ENCODE measurements around the gene CTSH.
"Not testable (repeated sequence)": the region's sequence is repeated elsewhere in the genome, so short reads cannot be mapped to it uniquely, and the experiment has no call there.

The CTSH gene

DNA sequence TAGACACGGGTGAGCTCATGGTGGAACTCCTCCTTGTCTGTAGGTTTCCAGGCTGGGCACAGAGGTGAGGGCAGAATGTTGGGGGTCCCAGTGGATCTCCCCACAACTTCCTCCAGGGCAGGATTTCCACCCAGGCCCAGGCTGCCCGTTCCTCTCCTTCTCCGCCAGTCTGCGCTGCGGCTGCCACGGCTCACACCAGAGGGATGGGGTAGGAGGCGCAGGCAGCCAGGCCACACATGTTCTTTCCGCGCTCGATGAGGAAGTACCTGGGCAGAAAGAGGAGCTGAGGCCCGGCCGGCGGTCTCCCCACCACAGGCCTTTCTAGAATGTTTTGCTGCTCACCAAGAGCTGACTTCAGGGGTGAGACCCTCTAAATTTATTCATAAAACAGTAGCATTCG lies 22.9 kb downstream of the CTSH start:
- no peak for DNase-seq

DNA sequence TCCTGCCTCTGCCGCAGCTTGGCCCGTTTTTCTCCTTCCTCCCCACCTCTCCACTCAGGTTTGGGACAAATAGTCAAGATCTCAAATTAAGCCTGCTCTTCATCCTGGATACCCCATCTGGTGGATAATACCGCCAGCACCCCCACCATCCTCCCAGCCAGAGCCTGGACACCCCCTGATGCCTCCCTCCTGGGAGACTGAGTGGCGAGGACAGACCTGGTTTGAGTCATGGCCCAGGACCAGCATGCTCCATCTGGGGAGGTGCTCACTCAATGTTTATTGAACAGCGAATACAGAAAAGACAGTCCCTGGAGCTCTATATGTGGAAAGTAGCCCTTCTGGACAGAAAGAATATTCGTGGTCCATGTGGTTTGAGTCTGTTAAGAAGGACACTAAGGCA lies 23.3 kb downstream of the CTSH start:
- no peak for DNase-seq

DNA sequence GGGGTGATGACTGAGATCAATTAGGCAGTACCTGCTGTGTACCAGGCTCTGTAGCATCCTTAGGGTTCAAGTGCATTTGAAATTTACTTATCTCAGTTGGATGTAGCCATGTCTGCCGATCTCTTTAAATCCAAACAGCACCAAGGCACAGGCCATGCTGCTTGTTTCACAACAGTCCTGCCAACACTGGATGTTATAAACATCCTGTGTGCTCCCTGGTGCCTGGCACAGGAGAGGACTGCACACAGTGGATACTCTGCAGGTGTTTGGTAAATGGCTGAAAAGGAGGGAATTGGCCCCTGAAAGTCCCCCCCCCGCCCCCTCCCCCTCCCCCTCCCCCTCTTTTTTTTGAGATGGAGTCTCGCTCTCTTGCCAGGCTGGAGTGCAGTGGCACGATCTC lies 27.0 kb downstream of the CTSH start:
- DNase-seq = no peak

DNA sequence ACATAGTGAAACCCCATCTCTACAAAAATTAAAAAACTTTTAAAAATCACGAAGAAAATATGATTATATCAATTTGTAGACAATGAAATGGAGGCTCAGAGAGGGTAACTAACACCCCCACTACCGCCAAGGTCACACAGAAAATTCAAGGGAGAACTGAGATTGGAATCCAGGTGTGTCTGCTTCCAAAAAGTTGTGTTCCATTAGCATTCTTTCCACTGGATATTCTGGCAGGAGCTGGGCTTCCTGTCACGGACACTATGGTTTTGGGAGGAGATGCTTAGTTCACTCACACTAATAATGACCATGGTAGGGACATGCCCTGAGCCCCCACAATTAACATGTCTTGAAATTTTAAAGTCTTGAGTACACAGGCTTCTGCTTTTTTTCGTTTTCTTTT lies 28.8 kb downstream of the CTSH start:
- DNase-seq = no peak

DNA sequence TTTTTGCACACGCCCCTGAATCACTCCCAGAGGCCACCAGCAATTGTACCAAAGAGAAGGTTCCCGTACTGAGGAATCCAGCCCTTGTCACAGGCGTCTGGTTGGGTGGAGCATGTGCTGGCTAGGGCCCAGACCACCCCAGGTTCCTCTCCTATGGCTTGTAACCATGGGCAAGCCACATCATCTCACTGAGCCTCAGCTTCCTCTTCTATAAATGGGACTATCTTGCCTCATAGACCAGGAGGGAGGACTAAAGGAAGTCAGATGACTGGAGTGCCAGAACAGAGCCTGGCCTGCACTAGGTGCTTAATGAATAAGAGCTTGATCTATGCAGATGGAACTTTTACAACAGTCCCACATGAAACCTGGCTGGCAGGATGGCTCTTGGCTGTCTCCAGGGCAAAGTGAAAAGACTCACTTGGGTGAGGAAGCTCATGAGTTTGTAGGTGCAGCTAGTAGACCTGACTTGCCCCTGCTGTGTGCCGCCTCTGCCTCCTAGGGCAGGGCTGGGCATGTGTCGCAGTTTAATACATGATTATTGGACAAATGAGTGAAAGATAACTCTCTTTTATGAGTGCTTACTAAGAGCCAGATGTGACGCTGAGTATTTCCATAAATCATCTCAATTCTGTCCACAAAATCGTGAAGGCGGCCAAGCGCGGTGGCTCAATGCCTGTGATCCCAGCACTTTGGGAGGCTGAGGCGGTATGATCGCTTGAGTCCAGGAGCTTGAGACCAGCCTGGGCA lies 29.3 kb downstream of the CTSH start:
- peak; percentile 97 to 98 for DNase-seq

DNA sequence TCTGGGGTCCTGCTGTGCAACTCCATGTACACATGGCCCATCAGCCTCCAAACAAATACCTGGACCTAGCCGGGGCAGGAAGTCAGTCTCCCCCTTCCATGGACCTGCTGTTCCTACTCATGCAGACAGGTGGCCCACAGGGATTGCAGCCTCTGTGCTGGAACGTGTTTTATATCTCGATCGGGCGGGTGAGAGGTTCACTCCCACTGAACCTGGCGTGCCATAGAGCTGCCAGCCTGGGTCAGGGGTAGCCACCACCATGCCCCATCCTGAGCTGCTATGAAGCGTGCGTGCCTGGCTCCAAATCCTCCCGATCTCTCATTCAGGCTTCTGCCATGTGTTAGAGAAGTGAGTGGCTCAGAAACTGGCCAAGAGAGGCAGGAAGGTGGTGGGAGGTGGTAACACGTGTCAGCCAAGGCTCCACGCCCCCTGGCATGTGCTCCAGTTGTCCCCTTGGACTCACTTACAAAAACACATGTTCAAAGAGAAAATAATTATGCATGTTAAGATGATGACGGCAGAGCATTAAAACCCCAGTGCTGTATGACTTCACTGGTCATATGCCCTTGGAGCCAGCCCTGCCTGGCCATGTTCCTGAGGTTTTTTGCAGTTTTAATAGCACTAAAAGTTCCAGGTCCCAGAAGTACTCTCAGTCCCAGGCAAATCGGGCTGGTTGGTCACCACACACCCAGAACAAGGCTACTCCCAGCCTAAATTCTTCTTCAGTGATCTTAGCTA lies 30.6 kb downstream of the CTSH start:
- peak in 1 of 2 experiments; percentile 6 for DNase-seq

DNA sequence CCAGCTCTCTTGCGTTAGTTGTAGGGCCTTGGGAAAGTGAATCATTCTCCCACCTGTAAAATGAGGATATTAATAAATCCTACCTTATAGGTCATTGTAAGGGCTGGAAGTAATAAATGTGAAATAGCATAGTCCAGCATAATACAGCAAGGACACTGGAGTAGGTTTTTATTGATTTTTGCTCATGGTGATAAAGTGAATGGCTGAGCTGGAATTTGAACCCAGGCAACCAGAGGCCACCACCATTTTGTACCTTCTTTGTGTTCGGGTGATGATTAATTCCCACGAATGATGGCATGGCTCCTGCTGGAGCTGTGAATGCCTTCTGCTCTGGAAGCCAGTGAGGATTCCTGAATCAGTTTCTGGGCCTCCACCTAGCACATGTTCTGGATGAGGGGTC lies 31.8 kb downstream of the CTSH start:
- DNase-seq = no peak

DNA sequence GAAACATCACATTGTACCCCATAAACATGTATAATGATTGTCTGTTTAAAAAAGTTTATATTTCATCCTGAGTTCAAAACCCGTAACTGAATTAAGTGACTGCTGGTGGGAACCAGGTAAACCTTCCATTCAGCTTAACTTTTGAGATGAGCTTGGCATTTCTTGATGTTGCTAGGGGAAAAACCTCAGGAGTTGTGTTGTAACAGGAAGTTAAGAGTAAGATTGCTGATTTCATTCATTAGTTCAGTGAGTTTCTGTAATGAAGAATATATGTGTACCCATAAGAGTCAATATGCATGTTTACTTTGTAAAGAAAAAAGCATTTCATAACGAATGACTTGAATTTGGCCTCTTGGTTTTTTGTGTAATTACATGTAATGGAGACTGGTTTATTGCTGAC lies 32.5 kb downstream of the CTSH start:
- no peak for DNase-seq

DNA sequence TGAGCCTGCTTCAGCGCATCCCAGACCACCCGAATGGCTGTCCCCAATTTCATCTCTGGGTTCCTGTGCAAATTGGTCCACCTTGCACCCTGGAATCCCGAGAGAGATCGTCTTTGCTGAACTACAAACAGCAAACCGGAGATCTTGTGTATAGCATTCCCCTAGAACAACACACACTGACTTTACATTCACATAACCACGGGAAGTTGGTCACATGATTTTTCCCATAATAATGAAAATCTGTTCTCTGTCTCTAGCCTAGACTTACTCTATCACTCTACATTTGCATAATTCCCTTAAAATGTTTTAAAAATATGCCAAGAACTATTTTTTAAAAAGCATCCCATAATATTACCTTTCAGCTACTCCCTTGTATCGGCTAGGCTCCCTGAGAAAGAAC lies 34.6 kb downstream of the CTSH start:
- no peak for DNase-seq

DNA sequence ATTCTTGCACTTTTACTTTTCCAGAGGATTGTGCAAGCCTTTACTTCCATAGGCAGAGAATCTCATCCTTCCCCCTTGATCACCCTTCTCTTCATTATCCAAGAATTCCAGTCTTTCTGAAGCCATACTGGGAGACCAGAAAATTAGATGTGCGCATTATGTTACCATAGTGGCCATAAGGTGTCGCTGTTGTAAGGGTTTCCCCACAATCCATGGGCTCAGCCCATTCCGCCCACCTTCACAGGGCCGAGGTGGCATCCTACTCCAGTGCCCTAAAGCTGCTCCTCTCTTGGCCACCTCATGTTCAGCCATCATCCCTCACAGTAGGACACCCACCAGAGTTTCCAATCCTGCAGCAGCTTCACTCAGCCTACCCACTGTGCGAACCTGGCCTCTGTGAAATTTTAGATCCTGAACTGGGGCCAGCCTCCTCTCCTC lies 35.0 kb downstream of the CTSH start:
- DNase-seq = peak; percentile 10 to 30

DNA sequence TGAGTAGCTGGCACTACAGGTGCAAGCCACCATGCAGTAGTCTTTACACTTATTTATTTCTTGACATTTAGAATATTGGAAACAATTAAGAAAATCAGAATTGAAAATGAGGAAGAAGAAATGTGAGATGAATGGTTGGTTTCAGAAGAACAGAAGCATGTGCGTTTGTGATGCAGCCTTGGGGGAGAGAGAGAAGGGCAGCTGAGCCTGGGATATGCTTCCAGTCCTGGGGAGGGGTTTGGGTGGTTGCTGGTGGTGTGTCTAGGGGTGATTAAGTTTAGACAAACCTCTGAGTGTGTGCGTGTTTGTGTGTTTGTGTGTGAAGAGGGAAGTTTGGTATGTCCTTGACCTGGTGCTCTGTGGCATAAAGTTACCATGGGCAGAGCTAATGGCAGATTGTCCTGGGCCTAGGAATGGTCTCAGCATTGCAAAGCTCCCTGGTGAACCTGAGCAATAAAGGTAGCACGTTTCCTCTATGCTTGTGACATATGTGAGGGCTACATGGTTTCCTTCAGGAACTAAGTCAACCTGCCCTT lies 35.6 kb downstream of the CTSH start:
- DNase-seq = no peak

DNA sequence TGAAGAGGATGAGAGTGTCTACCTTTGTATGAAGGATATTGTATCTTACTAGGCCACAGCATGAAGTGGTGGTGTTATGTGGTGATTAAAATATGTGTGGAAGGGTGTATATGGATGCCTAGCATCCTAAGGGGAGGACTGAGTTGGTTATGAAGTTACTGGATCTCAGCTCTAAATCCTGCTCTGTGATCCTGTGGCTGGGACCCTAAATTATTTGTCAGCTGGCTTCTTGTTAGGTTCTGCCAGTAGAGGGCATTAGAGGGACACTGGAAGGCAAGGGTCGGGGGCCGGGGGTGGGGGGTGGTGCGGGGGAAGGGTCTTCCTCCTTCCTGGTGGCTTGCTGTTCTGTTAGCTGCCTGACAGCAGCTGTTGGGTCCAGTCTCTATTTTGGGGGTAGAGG lies 37.3 kb downstream of the CTSH start:
- peak; percentile 32 to 37 for DNase-seq

DNA sequence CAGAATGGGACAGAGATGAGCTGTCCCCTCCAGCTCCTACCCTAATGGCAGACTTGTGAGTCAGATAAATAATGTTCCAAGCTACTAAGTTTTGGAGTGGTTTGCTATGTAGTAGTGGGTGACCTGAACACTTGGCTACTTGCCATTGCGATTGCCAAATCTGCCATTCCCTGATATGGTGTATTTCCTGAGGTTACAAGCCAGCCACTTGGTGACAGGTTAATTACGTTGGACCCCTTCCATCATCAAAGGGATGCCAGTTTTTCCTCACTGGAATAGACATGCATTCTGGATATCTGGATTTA lies 38.6 kb downstream of the CTSH start:
- no peak for DNase-seq

DNA sequence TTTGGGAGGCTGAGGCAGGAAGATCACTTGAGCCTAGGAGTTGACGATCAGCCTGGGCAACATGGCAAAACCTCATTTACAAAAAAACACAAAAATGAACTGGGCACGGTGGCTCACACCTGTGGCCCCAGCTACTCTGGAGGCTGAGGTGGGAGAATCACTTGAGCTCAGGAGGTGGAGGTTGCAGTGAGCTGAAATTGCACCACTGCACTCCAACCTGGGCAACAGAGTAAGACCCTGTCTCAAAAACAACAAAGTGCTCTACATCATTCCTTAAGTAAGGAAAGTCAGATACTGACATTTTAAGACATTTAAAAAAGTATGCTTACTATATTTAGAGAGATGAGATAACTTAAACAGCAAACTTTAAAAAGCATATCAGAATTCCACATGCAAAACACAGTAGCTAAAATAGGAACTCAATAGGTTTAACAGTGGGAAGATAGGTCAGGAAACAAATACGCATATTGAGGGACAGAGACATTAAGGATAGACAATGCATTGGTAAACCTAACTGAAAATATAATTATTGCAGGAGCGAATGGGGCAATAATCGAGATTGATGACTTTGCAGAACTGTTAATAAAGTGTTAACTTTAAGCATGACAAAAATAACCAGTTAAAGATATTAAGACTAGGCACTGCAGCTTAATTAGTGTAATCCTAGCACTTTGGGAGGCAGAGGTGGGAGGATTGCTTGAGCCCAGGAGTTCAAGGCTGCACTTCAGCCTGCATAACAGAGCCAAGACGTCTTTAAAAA lies 40.1 kb downstream of the CTSH start:
- DNase-seq = no peak

DNA sequence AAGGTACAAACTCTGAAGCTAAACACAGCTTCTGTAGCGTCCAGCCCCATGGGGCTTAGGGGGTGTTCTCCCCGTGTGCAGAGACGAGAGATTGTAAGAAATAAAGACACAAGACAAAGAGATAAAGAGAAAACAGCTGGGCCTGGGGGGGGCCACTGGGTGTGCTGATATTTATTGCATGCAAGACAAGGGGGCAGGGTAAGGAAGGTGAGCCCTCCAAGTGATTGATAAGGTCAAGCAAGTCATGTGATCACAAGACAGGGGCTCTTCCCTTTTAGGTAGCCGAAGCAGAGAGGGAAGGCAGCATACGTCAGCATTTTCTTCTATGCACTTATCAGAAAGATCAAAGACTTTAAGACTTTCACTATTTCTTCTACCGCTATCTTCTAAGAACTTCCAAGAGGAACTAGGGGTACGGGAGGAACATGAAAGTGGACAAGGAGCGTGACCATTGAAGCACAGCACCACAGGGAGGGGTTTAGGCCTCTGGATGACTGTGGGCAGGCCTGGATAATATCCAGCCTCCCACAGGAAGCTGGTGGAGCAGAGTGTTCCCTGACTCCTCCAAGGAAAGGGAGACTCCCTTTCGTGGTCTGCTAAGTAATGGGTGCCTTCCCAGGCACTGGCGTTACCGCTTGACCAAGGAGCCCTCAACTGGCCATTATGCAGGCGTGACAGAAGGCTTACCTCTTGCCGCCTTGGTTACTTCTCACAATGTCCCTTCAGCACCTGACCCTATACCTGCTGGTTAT lies 42.4 kb downstream of the CTSH start:
- not testable (repeated sequence) for DNase-seq

DNA sequence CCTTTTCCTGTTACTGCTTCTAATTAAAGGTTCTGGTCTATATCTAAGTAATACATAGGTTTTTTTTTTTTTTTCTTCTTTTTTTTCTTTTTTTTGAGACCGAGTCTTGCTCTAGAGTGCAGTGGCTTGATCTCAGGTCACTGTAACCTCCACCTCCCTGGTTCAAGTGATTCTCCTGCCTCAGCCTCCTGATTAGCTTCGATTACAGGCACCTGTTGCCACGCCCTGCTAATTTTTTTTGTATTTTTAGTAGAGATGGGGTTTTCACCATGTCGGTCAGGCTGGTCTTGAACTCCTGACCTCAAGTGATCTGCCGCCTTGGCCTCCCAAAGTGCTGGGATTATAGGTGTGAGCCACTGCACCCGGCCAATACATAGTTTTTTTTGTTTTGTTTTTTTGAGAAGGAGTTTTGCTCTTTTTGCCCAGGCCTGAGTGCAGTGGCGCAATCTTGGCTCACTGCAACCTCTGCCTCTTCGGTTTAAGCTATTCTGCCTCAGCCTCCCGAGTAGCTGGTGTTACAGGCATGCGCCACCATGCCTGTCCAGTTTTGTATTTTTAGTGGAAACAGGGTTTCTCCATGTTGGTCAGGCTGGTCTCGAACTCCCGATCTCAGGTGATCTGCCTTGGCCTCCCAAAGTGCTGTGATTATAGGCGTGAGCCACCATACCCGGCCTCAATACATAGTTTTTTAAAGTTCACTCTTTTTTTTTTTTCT lies 43.9 kb downstream of the CTSH start:
- not testable (repeated sequence) for DNase-seq

DNA sequence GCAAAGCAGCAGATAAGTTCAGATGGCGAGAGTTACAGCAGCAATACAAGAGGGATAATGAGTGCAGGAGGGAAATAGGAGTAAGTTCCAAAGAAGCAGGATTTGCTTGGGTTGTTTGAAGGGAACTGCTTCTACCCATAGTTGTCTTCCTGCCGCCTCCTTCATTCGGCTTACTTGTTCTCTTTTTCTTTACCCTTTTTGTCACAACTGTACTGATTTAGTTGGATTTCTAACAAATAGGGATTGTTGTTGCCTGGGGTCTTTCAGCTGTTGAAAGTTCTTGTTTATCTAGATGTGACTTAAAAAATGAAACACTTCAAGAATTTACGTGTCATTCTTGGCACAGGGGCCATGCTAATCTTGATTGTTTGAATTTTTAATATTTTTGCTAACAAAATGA lies 46.3 kb downstream of the CTSH start:
- DNase-seq = no peak

DNA sequence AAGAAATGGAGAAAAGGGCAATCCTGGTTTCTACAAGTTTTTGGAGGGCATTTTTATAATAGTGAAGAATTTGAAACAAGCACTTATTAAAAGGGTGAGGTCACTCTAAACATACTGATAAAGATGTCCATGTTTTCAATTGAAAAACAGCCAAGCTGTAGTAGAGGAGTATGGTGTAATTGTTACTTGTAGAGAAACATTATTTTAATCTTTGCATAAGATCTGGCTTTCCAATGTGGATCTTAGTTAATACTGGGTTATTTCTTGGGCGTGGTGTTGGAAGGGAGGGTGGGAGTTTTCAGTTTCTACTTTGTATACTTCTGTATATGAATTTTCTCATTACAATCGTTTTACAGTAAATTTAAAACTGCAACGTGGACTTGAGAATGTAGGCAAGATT lies 49.4 kb downstream of the CTSH start:
- no peak for DNase-seq

DNA sequence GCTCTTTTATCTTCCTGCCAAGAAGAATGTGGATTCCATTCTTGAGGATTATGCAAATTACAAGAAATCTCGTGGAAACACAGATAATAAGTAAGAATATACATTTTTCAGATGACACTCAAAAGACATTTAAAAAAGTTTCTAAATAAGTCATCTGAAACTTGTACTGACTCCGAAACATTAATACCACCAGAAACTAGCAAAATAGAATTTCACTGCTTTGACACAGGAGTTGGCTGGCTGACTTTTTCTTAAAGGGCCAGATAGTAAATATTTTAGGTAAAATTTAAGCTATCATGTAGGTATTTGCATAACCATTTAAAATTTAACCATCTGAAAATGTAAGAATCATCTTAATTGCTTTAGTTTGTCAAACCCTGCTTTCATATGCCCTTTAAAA lies 51.3 kb downstream of the CTSH start:
- DNase-seq = no peak

DNA sequence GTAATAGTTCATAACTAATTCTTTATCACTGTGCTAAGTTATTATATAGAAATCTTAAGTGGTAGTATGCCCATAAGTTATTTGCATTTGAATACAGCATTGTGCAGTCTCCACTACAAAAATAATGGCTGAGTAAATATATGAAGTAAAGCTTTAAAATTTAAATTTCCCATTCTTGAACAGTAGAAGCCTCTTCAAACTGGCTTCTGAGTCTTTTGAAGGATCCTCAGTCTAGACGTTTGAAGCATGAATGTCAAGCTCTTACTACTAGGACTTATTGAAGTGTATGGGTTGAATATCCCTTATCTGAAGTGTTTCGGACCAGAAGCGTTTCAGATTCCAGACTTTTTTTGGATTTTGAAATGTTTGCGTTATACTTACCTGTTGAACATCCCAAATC lies 55.8 kb downstream of the CTSH start:
- no peak for DNase-seq

DNA sequence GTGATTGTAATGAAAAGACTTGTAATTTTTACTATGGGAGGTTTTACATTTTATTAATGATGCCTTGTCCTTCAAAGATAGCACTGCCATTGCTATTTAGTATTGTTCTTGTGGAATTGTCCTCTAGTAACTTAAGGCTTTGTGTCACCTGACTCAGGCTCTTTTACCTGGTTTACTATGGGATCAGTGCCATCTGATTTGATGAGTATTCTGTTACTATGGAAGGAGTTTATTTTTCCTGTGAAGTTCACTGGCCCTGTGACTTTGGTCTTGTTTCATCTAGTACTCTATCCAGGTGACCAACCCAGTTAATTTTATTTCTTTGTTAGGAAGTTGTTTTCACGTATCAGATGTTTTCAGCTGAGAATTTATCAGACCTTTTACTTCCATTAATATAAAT lies 63.2 kb downstream of the CTSH start:
- no peak for DNase-seq

DNA sequence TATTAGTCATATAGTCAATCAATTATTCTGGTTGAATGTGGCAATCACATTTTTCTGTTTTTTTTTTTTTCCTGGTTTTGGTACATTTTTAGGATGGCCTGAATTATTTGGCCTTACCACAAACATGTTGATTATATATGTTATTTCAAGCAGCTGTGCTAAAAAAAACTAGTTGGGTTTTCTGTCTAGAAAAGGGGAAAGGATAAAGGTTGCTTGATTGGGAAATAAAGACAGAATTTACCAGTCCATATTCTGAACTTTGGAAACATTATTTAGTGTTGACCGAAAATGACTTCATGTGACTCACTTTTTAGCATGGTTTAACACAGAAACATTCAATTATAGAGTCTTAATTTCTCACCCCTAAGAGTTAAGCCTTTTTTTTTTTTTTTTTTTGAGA lies 64.0 kb downstream of the CTSH start:
- no peak for DNase-seq

DNA sequence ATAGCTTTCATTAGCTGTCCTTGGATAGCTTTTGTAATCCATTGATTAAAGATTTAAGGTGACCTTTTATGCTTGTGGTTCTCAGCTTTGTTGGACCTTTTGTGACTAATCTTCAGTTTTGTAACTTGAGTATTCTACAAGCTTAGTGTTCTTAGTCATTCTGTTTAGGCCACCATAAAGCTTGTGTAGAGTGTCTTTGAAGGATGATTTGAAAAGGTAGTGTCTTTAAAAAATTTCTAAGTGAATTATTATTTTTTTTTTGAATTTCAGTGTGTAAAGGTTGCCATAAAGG lies 64.7 kb downstream of the CTSH start:
- DNase-seq = no peak

Data from Kasumi-1 (cell line).